ENCODE results near the gene LNPEP. TPM values are rescaled to one million over a fixed set of nuclear protein-coding genes. Genes with fewer than 3 reads are reported as not detected.

LNPEP gene
- polyA plus RNA-seq, 4 donors: 1.1 to 22.2 (median 4.3) TPM

- DNase-seq (no peak), FAIRE-seq (no peak)
- 91 to 95% (median 93%) methylated on average over 9 of the region's 9 CpGs for WGBS, 3 donors
- Histone ChIP-seq H3K9me3 (ENCODE audit: control insufficient read depth in 2 of 2, insufficient read depth in 1 of 2, low read depth in 1 of 2, low read length in 1 of 2) (no peaks in the 10 kb centered on the region), H3K4me3 (ENCODE audit: low read depth in 1 of 3, low read length in 3 of 3) (no peak overlapping the region), H3K27me3 (ENCODE audit: control insufficient read depth in 3 of 3, insufficient read depth in 3 of 3, low read length in 3 of 3) (no peaks in the 10 kb centered on the region), H3K27ac (ENCODE audit: low read depth in 1 of 3, low read length in 2 of 3) (no peak overlapping the region), H3K4me1 (ENCODE audit: control insufficient read depth in 3 of 3, insufficient read depth in 2 of 3, low read depth in 1 of 3, low read length in 2 of 3) (peaks cover 0 to 2% (median 0%) of the 10 kb centered on the region in 3 donors), H3K36me3 (ENCODE audit: control insufficient read depth in 3 of 3, insufficient read depth in 2 of 3, low read depth in 1 of 3, low read length in 3 of 3) (peaks cover 0 to 8% (median 0%) of the 10 kb centered on the region in 3 donors)
Measured at GRCh38 chr5:96942078-96942477, 6.2 kb downstream of the LNPEP start.

- H3K27ac ChIP-seq (ENCODE audit: low read depth in 1 of 3, low read length in 2 of 3): no peak overlapping the region
- peaks cover 0 to 8% (median 0%) of the 10 kb centered on the region in 3 donors for H3K36me3 ChIP-seq (ENCODE audit: control insufficient read depth in 3 of 3, insufficient read depth in 2 of 3, low read depth in 1 of 3, low read length in 3 of 3)
- no peaks in the 10 kb centered on the region for H3K4me1 ChIP-seq (ENCODE audit: control insufficient read depth in 3 of 3, insufficient read depth in 2 of 3, low read depth in 1 of 3, low read length in 2 of 3)
- WGBS, 3 donors: 94 to 97% (median 97%) methylated on average over 1 of the region's 1 CpG
- no peak for DNase-seq
- H3K9me3 ChIP-seq (ENCODE audit: control insufficient read depth in 2 of 2, insufficient read depth in 1 of 2, low read depth in 1 of 2, low read length in 1 of 2): no peaks in the 10 kb centered on the region
- no peak for FAIRE-seq
- H3K27me3 ChIP-seq (ENCODE audit: control insufficient read depth in 3 of 3, insufficient read depth in 3 of 3, low read length in 3 of 3): no peaks in the 10 kb centered on the region
- no peak overlapping the region for H3K4me3 ChIP-seq (ENCODE audit: low read depth in 1 of 3, low read length in 3 of 3)
Measured at GRCh38 chr5:96942911-96943310, 7.0 kb downstream of the LNPEP start.

GRCh38 chr5:96943799-96944198 is 7.9 kb downstream of the LNPEP start:
- peaks cover 0 to 8% (median 0%) of the 10 kb centered on the region in 3 donors for H3K36me3 ChIP-seq (ENCODE audit: control insufficient read depth in 3 of 3, insufficient read depth in 2 of 3, low read depth in 1 of 3, low read length in 3 of 3)
- FAIRE-seq (no peak), DNase-seq (no peak)
- H3K4me1 ChIP-seq (ENCODE audit: control insufficient read depth in 3 of 3, insufficient read depth in 2 of 3, low read depth in 1 of 3, low read length in 2 of 3): no peaks in the 10 kb centered on the region
- no peak overlapping the region for H3K4me3 ChIP-seq (ENCODE audit: low read depth in 1 of 3, low read length in 3 of 3)
- H3K9me3 ChIP-seq (ENCODE audit: control insufficient read depth in 2 of 2, insufficient read depth in 1 of 2, low read depth in 1 of 2, low read length in 1 of 2): no peaks in the 10 kb centered on the region
- no peak overlapping the region for H3K27ac ChIP-seq (ENCODE audit: low read depth in 1 of 3, low read length in 2 of 3)
- 90 to 96% (median 93%) methylated on average over 1 of the region's 1 CpG for WGBS, 3 donors
- H3K27me3 ChIP-seq (ENCODE audit: control insufficient read depth in 3 of 3, insufficient read depth in 3 of 3, low read length in 3 of 3): no peaks in the 10 kb centered on the region

- no peaks in the 10 kb centered on the region for H3K27me3 ChIP-seq (ENCODE audit: control insufficient read depth in 3 of 3, insufficient read depth in 3 of 3, low read length in 3 of 3)
- H3K36me3 ChIP-seq (ENCODE audit: control insufficient read depth in 3 of 3, insufficient read depth in 2 of 3, low read depth in 1 of 3, low read length in 3 of 3): peaks cover 0 to 10% (median 0%) of the 10 kb centered on the region in 3 donors
- no peaks in the 10 kb centered on the region for H3K4me1 ChIP-seq (ENCODE audit: control insufficient read depth in 3 of 3, insufficient read depth in 2 of 3, low read depth in 1 of 3, low read length in 2 of 3)
- FAIRE-seq (no peak), DNase-seq (no peak)
- no peak overlapping the region for H3K4me3 ChIP-seq (ENCODE audit: low read depth in 1 of 3, low read length in 3 of 3)
- H3K27ac ChIP-seq (ENCODE audit: low read depth in 1 of 3, low read length in 2 of 3): no peak overlapping the region
- peaks cover 0 to 6% of the 10 kb centered on the region in 2 donors for H3K9me3 ChIP-seq (ENCODE audit: control insufficient read depth in 2 of 2, insufficient read depth in 1 of 2, low read depth in 1 of 2, low read length in 1 of 2)
- 52 to 96% (median 94%) methylated on average over 5 of the region's 5 CpGs for WGBS, 3 donors
Measured at GRCh38 chr5:96945144-96945897, 9.4 kb downstream of the LNPEP start.

GRCh38 chr5:96946381-96946780 is 10.5 kb downstream of the LNPEP start:
- Histone ChIP-seq H3K9me3 (ENCODE audit: control insufficient read depth in 2 of 2, insufficient read depth in 1 of 2, low read depth in 1 of 2, low read length in 1 of 2) (peaks cover 0 to 6% of the 10 kb centered on the region in 2 donors), H3K4me1 (ENCODE audit: control insufficient read depth in 3 of 3, insufficient read depth in 2 of 3, low read depth in 1 of 3, low read length in 2 of 3) (no peaks in the 10 kb centered on the region), H3K4me3 (ENCODE audit: low read depth in 1 of 3, low read length in 3 of 3) (no peak overlapping the region), H3K27me3 (ENCODE audit: control insufficient read depth in 3 of 3, insufficient read depth in 3 of 3, low read length in 3 of 3) (no peaks in the 10 kb centered on the region), H3K27ac (ENCODE audit: low read depth in 1 of 3, low read length in 2 of 3) (no peak overlapping the region), H3K36me3 (ENCODE audit: control insufficient read depth in 3 of 3, insufficient read depth in 2 of 3, low read depth in 1 of 3, low read length in 3 of 3) (peaks cover 0 to 8% (median 0%) of the 10 kb centered on the region in 3 donors)
- FAIRE-seq (no peak), DNase-seq (no peak)
- 58 to 71% (median 70%) methylated on average over 3 of the region's 3 CpGs for WGBS, 3 donors

GRCh38 chr5:96952118-96952750 is 16.4 kb downstream of the LNPEP start:
- no peaks in the 10 kb centered on the region for H3K27me3 ChIP-seq (ENCODE audit: control insufficient read depth in 3 of 3, insufficient read depth in 3 of 3, low read length in 3 of 3)
- H3K4me1 ChIP-seq (ENCODE audit: control insufficient read depth in 3 of 3, insufficient read depth in 2 of 3, low read depth in 1 of 3, low read length in 2 of 3): peaks cover 0 to 7% (median 0%) of the 10 kb centered on the region in 3 donors
- H3K9me3 ChIP-seq (ENCODE audit: control insufficient read depth in 2 of 2, insufficient read depth in 1 of 2, low read depth in 1 of 2, low read length in 1 of 2): peaks cover 0 to 6% of the 10 kb centered on the region in 2 donors
- 83 to 92% (median 90%) methylated on average over 3 of the region's 3 CpGs for WGBS, 3 donors
- H3K27ac ChIP-seq (ENCODE audit: low read depth in 1 of 3, low read length in 2 of 3): peak overlapping the region in 1 of 3 donors; percentile 9
- H3K36me3 ChIP-seq (ENCODE audit: control insufficient read depth in 3 of 3, insufficient read depth in 2 of 3, low read depth in 1 of 3, low read length in 3 of 3): peaks cover 0 to 2% (median 0%) of the 10 kb centered on the region in 3 donors
- DNase-seq (no peak), FAIRE-seq (no peak)
- H3K4me3 ChIP-seq (ENCODE audit: low read depth in 1 of 3, low read length in 3 of 3): no peak overlapping the region

- no peak for FAIRE-seq
- peaks cover 0 to 13% (median 0%) of the 10 kb centered on the region in 3 donors for H3K4me1 ChIP-seq (ENCODE audit: control insufficient read depth in 3 of 3, insufficient read depth in 2 of 3, low read depth in 1 of 3, low read length in 2 of 3)
- peaks cover 0 to 6% of the 10 kb centered on the region in 2 donors for H3K9me3 ChIP-seq (ENCODE audit: control insufficient read depth in 2 of 2, insufficient read depth in 1 of 2, low read depth in 1 of 2, low read length in 1 of 2)
- H3K36me3 ChIP-seq (ENCODE audit: control insufficient read depth in 3 of 3, insufficient read depth in 2 of 3, low read depth in 1 of 3, low read length in 3 of 3): peaks cover 0 to 2% (median 0%) of the 10 kb centered on the region in 3 donors
- H3K27ac ChIP-seq (ENCODE audit: low read depth in 1 of 3, low read length in 2 of 3): peak overlapping the region in 1 of 3 donors; percentile 57
- no peaks in the 10 kb centered on the region for H3K27me3 ChIP-seq (ENCODE audit: control insufficient read depth in 3 of 3, insufficient read depth in 3 of 3, low read length in 3 of 3)
- H3K4me3 ChIP-seq (ENCODE audit: low read depth in 1 of 3, low read length in 3 of 3): no peak overlapping the region
- no peak for DNase-seq
- 41 to 58% (median 51%) methylated on average over 7 of the region's 7 CpGs for WGBS, 3 donors
Measured at GRCh38 chr5:96952974-96953730, 17.3 kb downstream of the LNPEP start.

Data from small intestine (tissue), 7 donors.